Neural cell (in vitro differentiated cells): ENCODE results near the gene PLET1. TPM values are rescaled to one million over a fixed set of nuclear protein-coding genes. Genes with fewer than 3 reads are reported as not detected.

Source experiments
- H2AFZ ChIP-seq: fragments of 200-600, 300-800 bp; sonication (generic), shearing (Covaris generic); 2 replicates; pipeline ENCODE4 v1.6.0; 2014; ENCODE audit warnings: low read depth, mild to moderate bottlenecking, antibody characterized with exemption, low read length, moderate library complexity
- H3F3A ChIP-seq: fragments of 200-600 bp; shearing (Covaris generic); 2 replicates; pipeline ENCODE4 v1.6.1; 2016; ENCODE audit warnings: mild to moderate bottlenecking, moderate library complexity, mixed read lengths, antibody characterized with exemption, low read length; ENCODE audit not compliant: insufficient read depth, poor library complexity, severe bottlenecking
- H3K27ac ChIP-seq: fragments of 200-600, 300-800 bp; sonication (generic), shearing (Covaris generic); 2 replicates; pipeline ENCODE4 v1.5.1; 2014; ENCODE audit warnings: mild to moderate bottlenecking, low read length, moderate library complexity
- H3K27me3 ChIP-seq: fragments of 300-800, 200-600 bp; sonication (generic), shearing (Covaris generic); 2 replicates; pipeline ENCODE4 v1.6.0; 2014; ENCODE audit warnings: mild to moderate bottlenecking, low read depth, low read length, moderate library complexity; ENCODE audit not compliant: insufficient read depth
- H3K36me3 ChIP-seq: fragments of 300-800, 200-600 bp; sonication (generic), shearing (Covaris generic); 2 replicates; pipeline ENCODE4 v1.5.1; 2014; ENCODE audit warnings: mild to moderate bottlenecking, antibody characterized with exemption, low read length, moderate library complexity; ENCODE audit not compliant: insufficient read depth
- H3K4me2 ChIP-seq: fragments of 300-800, 200-600 bp; sonication (generic), shearing (Covaris generic); 2 replicates; pipeline ENCODE4 v1.6.0; 2014; ENCODE audit warnings: mild to moderate bottlenecking, low read length
- H3K4me3 ChIP-seq: fragments of 300-800, 200-600 bp; sonication (generic), shearing (Covaris generic); 2 replicates; pipeline ENCODE4 v1.5.1; 2014; ENCODE audit warnings: mild to moderate bottlenecking, low read length, moderate library complexity
- H3K79me2 ChIP-seq: fragments of 200-600 bp; shearing (Covaris generic); replicated peaks from 2 replicates; pipeline ENCODE4 v1.6.0; 2014; ENCODE audit warnings: mild to moderate bottlenecking, low read length, moderate library complexity; ENCODE audit not compliant: insufficient read depth
- H3K9ac ChIP-seq: fragments of 300-800, 200-600 bp; sonication (generic), shearing (Covaris generic); 2 replicates; pipeline ENCODE4 v1.6.1; 2016; ENCODE audit warnings: mild to moderate bottlenecking, low read length, mixed read lengths
- H3K9me2 ChIP-seq: fragments of 200-600 bp; shearing (Covaris generic); 2 replicates; pipeline ENCODE4 v1.6.1; 2016; ENCODE audit warnings: mild to moderate bottlenecking, low read length, mixed read lengths; ENCODE audit not compliant: insufficient read depth
- H3K9me3 ChIP-seq: fragments of 200-600, 300-800 bp; sonication (generic), shearing (Covaris generic); 2 replicates; pipeline ENCODE4 v1.6.1; 2016; ENCODE audit warnings: mild to moderate bottlenecking, mixed run types, low read length, moderate library complexity, mixed read lengths
- H4K20me1 ChIP-seq: fragments of 200-600 bp; shearing (Covaris generic); 2 replicates; pipeline ENCODE4 v1.6.1; 2016; ENCODE audit warnings: mild to moderate bottlenecking, mixed run types; ENCODE audit not compliant: insufficient read depth
- EP300 ChIP-seq: fragments of 450-650 bp; conservative IDR thresholded peaks from 2 replicates; pipeline ENCODE4 v1.6.1; 2014; ENCODE audit warnings: antibody characterized with exemption, mild to moderate bottlenecking, moderate library complexity; ENCODE audit not compliant: poor library complexity, severe bottlenecking
- EZH2 ChIP-seq: fragments of 200-600, 300-800 bp; shearing (Covaris generic), sonication (generic); IDR thresholded peaks from 2 replicates; pipeline ENCODE4 v1.6.1; 2014; ENCODE audit warnings: antibody characterized with exemption, low read length, borderline replicate concordance, mild to moderate bottlenecking; ENCODE audit not compliant: insufficient read depth, poor library complexity, severe bottlenecking
- MXI1 ChIP-seq: fragments of 450-650 bp; conservative IDR thresholded peaks from 2 replicates; pipeline ENCODE4 v1.6.1; 2014; ENCODE audit warnings: antibody characterized with exemption, mild to moderate bottlenecking; ENCODE audit not compliant: poor library complexity, severe bottlenecking
- POLR2AphosphoS5 ChIP-seq: IDR thresholded peaks from 2 replicates; pipeline ENCODE4 v1.6.1; 2012
- RAD21 ChIP-seq: fragments of 450-650 bp; conservative IDR thresholded peaks from 2 replicates; pipeline ENCODE4 v1.6.1; 2014; ENCODE audit warnings: antibody characterized with exemption, mild to moderate bottlenecking, moderate library complexity
- REST ChIP-seq: IDR thresholded peaks from 2 replicates; pipeline ENCODE4 v1.6.1; 2012; ENCODE audit warnings: borderline replicate concordance
- SMC3 ChIP-seq: fragments of 450-650 bp; conservative IDR thresholded peaks from 2 replicates; pipeline ENCODE4 v1.6.1; 2014; ENCODE audit warnings: antibody characterized with exemption, mild to moderate bottlenecking, moderate library complexity; ENCODE audit not compliant: poor library complexity
- TAF1 ChIP-seq: IDR thresholded peaks from 2 replicates; pipeline ENCODE4 v1.6.1; 2012; ENCODE audit warnings: low read depth
- polyA plus RNA-seq: library from polyadenylated mRNA; depleted of rRNA; stranded (reverse); fragments of >200 nt; gene quantifications from 2 replicates; pipeline ENCODE4 v1.2.3, GENCODE V29; 2014
- TF ChIP-seq, protein P1 (sequence below): fragments of 450-650 bp; IDR thresholded peaks from 2 replicates; pipeline ENCODE4 v1.5.1; 2014; ENCODE audit warnings: antibody characterized with exemption, mild to moderate bottlenecking, moderate library complexity; ENCODE audit not compliant: poor library complexity, severe bottlenecking

The PLET1 gene
- polyA plus RNA-seq, 1 donor from 2014 or later = not detected

GRCh38 chr11:112279901-112280267 lies 19.2 kb upstream of the PLET1 start:
- no peak overlapping the region for H3K9ac ChIP-seq
- H2AFZ ChIP-seq = no peak overlapping the region
- H3K4me3 ChIP-seq = no peak overlapping the region
- no peaks in the 10 kb centered on the region for H3K36me3 ChIP-seq
- H3K9me2 ChIP-seq = no peaks in the 10 kb centered on the region
- no peak overlapping the region for H3K4me2 ChIP-seq
- H4K20me1 ChIP-seq = no peaks in the 10 kb centered on the region
- no peaks in the 10 kb centered on the region for H3K27me3 ChIP-seq
- H3K27ac ChIP-seq = no peak overlapping the region
- TF ChIP-seq REST = no peak
- TF ChIP-seq MXI1 = no peak
- no peak for TF ChIP-seq EP300
- TF ChIP-seq RAD21 = no peak
- no peak for TF ChIP-seq SMC3
- TF ChIP-seq, protein P1, sequence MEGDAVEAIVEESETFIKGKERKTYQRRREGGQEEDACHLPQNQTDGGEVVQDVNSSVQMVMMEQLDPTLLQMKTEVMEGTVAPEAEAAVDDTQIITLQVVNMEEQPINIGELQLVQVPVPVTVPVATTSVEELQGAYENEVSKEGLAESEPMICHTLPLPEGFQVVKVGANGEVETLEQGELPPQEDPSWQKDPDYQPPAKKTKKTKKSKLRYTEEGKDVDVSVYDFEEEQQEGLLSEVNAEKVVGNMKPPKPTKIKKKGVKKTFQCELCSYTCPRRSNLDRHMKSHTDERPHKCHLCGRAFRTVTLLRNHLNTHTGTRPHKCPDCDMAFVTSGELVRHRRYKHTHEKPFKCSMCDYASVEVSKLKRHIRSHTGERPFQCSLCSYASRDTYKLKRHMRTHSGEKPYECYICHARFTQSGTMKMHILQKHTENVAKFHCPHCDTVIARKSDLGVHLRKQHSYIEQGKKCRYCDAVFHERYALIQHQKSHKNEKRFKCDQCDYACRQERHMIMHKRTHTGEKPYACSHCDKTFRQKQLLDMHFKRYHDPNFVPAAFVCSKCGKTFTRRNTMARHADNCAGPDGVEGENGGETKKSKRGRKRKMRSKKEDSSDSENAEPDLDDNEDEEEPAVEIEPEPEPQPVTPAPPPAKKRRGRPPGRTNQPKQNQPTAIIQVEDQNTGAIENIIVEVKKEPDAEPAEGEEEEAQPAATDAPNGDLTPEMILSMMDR = no peak
- TF ChIP-seq TAF1 = no peak
- no peak for TF ChIP-seq EZH2
- TF ChIP-seq POLR2AphosphoS5 = no peak
- H3K79me2 ChIP-seq = no peaks in the 10 kb centered on the region
- no peaks in the 10 kb centered on the region for H3F3A ChIP-seq
- no peaks in the 10 kb centered on the region for H3K9me3 ChIP-seq

- TF ChIP-seq TAF1 (no peak), POLR2AphosphoS5 (no peak), SMC3 (no peak), REST (no peak), MXI1 (no peak), EP300 (no peak), EZH2 (no peak), RAD21 (no peak)
- TF ChIP-seq, protein P1 = no peak
- H3K79me2 ChIP-seq = no peaks in the 10 kb centered on the region
- H3K36me3 ChIP-seq = no peaks in the 10 kb centered on the region
- no peak overlapping the region for H3K9ac ChIP-seq
- H3K9me3 ChIP-seq = no peaks in the 10 kb centered on the region
- H3F3A ChIP-seq = no peaks in the 10 kb centered on the region
- H3K4me3 ChIP-seq = no peak overlapping the region
- no peaks in the 10 kb centered on the region for H3K9me2 ChIP-seq
- no peaks in the 10 kb centered on the region for H4K20me1 ChIP-seq
- no peak overlapping the region for H3K27ac ChIP-seq
- no peak overlapping the region for H3K4me2 ChIP-seq
- no peak overlapping the region for H2AFZ ChIP-seq
- H3K27me3 ChIP-seq = no peaks in the 10 kb centered on the region
Measured at GRCh38 chr11:112278803-112279202, 18.1 kb upstream of the PLET1 start.
